GM18498 (cell line): ENCODE data around the gene ZDHHC3.
"Not testable (repeated sequence)": the region's sequence is repeated elsewhere in the genome, so short reads cannot be mapped to it uniquely, and the experiment has no call there.

Experiments used
- ATAC-seq: cut with Tn5 transposase; IDR thresholded peaks from one replicate; pipeline ENCODE4 v1.9.1; 2021; ENCODE audit warnings: mild to moderate bottlenecking, moderate library complexity; ENCODE audit not compliant: unreplicated experiment

Gene ZDHHC3

DNA sequence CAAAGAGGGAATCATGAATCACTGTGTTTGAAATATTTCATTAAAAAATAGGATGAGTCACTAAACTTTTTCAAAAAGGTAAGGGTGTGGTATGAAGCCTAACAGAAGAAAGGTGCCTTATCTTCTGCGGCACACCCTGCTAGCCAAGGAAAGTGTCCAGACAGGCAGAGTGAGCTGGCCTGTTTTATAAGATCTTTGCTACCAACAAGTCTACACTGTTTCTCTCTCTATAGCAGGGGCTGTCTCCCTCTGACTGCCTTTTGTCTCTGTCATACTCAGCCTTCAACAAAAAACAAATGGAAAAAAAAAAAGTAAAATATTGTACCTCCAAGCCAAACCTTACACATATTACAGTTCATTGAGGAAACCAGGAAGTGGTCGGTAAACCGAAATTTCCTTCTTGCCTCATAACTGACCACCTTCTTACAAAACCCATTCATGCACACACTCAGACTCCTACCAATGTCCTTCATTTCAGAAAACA is 9.1 kb downstream of the ZDHHC3 start:
- ATAC-seq: no peak

DNA sequence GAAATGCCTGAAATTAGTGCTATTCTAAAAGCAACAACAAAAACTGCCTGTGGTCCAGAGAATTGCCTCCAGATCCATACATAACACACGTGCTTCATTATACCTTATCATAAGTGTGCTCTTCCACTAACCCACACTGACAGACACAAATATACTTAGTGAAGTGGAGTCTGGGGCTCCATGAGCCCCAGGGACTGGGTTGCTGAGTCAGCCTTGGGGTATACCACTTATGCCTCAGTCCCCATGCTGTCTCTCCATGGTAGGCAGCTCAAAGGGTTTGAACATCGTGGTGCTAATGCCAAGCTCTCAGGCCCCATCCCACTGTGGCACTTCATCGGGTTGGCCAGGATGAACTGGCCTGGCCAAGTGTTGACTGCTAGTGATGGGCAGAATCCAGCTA is 10.8 kb downstream of the ZDHHC3 start:
- no peak for ATAC-seq

GRCh38 chr3:44963571-44964325 is 12.2 kb downstream of the ZDHHC3 start:
- ATAC-seq: no peak

DNA sequence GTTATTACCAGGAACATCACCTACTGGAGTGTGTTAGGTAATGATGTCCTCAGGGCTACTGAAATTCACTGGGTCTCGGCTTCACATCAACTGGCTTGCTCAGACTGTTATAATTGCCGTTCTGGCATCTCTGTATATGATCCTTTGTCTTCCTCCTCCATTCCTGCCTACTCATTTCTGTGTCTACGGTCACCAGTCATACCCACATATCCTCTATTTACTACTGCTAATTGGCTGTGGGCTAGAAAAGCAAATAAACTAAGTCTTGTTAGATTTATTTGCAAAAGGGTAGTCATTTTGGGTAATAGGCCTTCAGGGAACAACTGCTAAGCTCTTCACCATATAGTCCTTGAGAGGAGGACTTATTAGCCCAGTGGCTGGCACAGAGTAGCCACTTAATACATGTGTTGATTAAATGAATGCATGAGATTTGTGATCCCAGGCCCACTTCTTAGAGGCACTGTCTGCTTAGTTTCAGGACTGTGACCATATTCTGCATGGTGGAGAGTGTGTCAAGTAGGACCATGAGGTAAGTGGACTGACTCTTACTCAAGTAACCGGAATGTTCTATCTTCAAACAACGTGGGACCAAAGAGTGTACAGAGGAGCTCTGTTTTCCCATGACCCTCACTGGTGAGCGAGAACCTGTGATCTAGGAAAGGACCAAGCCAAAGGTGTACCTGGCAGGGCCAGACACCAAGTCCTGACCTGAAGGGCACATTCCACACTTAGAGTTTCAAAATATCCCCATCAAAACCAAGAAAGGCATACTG is 13.2 kb downstream of the ZDHHC3 start:
- ATAC-seq: no peak

GRCh38 chr3:44961888-44962287 is 14.1 kb downstream of the ZDHHC3 start:
- no peak for ATAC-seq

DNA sequence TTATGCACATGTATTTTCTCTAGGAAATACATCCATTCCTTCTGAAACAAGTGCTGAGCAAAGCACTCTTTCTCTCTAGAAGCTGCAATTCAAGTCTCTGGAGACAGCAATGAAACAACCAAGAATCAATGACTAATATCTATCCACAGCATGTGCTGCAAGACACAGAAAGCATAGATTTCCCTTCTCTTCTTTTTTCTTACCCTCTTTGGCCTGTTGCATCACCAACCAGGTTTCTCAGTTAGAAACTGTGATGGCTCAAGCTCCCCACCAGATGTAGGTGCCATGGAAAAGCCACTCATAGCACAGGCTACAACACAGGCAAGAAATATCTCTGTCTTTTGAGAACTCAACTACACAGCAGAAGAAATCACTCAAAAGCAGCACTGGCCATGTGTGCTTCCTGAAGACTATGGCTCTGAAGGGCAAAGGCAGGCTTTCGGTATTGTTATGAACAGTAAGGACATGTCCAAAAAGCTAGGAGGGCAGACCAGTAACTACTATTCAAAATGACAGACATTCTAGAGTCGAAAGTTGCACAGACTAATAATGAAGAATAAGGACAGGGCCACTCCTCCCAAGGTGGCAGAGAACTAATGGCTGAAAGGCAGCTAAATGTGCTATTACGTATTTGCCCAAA is 15.5 kb downstream of the ZDHHC3 start:
- ATAC-seq: no peak

DNA sequence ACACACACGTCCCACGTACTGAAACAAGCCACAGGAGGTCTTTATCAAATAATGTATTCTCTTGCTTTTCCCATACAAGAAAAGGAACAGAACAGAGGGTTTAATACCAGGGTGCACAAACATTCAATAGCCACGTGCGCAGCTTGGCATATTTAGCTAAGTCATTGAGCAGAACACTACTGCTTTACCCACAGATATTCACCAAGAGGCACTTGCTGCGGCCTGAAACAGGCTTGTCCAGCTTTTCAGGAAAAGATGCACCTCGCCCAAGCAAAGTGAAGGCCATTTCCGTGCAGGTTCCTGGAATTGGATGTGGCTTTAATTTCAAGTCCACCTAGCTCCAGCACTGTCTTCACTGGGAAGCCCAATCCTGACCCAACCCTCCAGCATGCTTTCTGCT is 17.6 kb downstream of the ZDHHC3 start:
- no peak for ATAC-seq

DNA sequence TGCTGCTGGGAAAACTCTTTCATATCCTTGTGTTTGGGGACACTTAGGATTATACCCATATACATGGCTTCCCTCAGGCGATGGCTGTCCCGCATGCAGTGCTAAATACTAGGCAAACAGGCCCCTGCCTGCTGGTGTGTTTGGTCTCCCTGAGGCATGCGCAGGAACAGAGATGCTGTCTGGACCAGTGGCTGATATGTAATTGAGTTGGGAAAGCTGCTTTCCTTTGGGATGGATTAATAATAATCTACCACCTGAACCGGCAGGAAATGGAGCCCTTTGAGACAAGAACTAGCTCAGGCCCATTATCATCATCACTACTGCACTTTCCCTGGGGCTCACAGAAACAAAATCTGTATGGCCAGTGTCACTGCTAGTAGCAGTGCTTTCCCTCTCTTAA is 18.0 kb downstream of the ZDHHC3 start:
- no peak for ATAC-seq

DNA sequence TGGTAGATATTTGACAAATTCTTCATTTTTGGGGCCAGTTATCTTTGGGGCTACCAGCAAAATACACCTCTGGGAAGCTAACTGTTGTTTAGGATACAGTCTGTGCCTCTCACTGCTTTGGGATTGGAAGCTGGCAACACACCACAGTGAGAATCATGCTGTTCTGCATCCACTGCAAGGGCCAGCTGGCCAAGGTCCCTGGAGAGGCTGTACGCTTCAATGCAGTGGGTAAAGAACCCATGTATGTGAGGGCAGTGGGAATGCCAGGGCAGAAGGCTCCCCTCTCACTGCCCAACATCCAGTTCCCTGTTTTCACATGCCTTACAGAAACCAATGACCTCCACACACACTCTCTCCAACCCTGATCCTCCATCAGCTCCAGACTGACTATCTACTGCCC is 20.1 kb downstream of the ZDHHC3 start:
- ATAC-seq: no peak

DNA sequence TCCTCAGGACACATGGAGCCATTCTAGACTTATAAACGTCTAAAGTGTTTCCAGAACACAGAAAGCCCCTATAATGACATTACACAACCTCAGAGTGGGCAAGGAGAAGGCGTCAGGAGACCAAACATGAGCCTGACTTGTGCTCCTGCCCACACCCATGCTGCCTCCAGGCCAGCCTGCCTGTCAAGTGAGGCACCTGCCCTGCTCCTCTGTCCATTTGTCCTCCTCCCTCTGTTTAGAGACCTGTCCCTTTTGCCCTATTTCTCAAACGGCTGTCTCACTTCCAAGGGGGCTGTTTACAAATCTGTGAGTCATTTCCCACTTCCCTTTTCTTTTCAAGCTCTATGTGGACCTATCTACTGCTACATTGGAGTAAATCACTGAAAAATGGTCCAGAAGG is 21.0 kb downstream of the ZDHHC3 start:
- peak; percentile 79 for ATAC-seq

DNA sequence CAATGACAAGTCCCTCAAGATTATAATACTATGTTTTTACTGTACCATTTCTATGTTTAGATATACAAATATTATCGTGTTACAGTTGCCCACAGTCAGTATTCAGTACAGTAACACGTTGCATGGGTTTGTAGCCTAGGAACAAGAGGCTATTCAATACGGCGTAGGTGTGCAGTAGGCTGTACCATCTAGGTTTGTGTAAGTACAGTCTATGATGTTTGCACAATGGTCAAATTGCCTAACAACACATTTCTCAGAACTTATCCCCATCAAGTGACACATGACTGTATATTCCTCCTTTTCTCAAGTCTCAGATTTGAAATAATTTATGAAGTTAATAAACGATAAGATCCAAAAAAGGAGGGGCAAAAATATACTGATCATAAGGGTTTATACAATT is 21.7 kb downstream of the ZDHHC3 start:
- ATAC-seq: no peak

DNA sequence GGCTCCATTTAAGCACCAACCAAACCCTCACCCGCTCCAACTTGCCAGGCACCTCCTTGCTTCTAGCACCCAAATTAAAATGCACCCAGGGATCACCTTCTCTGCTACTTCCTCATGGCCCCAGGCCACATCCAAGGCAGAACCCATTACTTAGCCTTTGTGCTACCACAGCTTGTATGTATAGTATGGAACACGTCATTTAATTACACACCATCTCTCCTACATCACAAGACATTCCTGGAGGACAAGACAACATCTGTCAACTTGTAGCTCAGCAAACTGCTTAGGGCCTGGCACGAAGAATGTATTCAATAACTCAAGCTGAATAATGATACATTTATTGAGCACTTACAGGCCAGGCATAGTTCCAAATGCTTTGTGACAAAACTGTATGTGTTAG is 23.3 kb downstream of the ZDHHC3 start:
- no peak for ATAC-seq

DNA sequence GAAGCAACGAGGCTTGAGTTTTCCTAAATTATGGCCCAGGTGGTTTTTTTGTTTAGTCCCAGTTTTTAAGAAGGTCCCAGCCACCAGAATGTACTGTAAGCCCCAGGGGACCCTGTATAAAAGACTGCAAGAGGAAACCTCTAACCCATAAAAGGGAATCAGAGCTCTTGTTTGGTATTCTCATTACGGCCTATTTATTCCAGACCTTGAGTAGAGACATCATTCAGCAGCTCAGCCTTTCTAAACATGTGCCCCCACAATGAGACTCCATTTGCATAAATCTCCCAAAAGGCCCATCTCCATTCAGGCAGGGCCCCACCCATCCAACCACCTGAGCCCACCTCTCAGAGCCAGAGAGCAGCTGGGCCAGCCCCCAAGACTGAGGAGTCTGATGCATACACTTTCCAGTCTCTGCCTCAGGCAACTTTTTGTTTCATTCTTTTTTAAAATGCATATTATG is 25.7 kb downstream of the ZDHHC3 start:
- no peak for ATAC-seq

DNA sequence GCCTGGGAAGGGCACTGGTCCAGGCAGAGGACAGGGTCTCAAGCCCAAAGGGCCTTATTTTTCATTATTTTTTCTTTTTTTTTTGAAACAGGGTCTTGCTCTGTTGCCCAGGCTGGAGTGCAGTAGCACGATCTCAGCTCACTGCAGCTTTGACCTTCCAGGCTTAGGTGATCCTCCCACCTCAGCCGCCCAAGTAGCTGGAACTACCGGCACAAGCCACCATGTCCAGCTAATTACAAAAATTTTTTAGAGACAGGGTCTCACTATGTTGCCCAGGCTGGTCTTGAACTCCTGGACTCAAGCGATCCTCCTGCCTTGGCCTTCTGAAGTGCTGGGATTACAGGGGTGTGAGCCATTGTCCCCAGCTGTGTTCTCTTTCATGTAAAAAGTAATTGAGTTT is 26.2 kb downstream of the ZDHHC3 start:
- ATAC-seq: not testable (repeated sequence)

DNA sequence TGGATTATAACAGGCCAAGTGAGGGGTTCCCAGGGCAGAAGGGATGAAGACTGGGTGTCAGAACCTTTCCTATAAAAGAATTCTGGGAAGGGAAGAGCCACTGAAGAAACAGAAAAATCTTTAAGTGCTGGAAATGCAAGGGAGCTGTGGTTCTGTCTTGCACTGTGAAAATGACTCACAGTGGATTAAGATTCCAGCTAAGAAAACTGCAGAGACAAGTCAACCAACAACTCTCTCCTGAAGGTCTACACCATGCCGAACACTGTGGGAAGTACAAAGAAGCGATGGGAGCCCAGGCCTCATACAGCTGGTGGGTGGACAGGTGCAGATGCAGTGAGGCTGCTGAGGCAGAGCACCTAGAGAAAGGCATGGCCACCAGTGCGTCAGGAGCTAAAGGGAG is 27.7 kb downstream of the ZDHHC3 start:
- no peak for ATAC-seq

DNA sequence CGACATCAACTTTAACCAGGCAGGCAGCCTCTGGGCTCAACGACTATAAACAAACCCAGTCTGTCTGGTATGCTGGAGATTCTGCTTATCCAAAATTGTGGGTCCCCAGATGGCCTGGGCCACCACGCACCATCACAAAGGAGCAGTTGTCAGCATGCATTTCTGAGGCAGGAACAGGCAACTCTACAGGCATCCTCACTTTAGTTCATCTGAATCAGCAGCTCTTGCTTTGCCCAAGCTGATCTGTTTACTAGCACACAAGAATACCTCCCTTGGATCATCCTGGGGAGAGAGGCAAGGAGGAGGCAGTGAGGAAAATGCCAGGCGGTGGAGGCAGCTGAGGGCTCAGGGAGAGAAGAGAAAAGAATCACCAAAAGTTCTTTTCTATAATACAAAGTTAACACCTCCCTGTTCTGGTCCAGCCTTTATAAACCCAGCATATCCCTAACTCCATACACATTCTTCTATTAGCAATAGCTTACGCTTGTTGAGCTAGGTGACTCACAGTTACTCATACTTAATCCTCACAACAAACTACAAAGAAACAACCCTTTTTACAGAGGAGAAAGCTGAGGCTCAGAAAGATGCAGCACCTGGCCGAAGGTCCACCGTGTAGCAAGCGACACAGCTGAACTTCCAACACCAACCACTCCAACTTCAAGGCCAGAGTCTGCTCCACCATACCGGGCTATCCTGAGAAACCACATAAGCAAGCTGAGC is 33.6 kb downstream of the ZDHHC3 start:
- no peak for ATAC-seq

DNA sequence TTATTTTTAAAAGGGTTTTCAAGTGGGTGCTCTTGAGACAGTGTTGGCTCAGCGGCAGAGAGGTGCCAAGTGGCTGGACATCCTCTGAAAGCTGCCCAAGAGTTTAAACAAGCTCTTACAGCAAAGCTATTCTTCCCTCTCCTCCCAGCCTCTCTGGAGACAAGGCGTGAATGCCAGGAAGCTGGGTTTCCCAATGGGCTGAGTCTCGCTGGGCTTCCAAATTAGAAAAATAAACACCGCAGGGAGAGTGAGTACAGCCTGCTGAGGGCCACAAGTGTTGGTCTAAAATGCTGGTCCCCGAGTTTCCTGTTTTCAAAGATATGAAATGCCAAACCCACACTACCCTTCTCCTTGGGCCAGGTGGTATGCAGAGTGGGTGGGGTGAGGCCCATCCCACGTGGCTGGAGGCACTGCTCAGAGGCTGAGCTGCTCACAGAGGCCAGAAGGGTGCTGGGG is 36.4 kb downstream of the ZDHHC3 start:
- no peak for ATAC-seq

DNA sequence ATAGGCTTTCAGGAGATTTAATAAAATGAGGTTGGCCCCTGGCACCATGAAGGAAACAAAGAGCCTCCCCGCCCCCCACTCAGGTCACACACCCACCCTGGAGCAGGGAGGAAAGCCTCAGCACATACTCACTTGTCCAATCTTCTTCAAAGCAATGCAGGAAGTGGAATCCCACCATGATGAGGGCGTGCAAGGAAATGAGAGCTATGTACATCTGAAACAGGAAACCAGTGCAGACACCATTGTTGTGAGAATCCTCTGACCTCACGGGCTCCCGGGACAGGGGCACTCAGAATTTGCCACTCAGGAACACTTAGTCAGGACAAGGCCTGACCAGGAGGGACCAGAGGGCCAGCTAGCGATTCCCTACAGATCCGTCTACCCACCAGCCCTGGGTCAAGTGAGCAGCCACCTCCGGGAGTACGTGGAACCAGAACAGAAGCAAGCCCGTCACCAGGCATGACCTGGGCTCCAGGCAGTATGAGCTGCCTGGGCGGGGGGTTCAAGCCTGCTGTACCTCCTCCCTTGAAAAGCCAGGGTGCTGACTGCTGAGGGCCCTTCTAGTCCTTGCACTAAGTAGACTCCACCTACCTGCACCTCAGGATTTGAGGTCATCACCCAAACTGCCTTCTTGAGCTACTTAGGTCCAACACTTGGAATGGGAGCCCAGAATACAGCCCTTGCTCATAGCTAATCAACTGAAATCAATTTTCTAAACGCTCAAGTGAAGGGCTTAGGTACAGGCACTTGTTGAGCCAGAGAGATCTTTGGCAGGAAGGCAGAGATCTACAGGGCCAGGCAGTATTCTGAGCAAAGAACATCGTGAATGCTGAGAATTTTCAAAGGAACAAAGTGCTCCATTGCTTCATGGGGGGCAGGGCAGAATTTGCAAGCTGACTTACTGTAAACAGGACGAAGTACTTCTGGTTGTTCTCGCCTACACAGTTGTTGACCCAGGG is 42.7 kb downstream of the ZDHHC3 start:
- ATAC-seq: no peak

DNA sequence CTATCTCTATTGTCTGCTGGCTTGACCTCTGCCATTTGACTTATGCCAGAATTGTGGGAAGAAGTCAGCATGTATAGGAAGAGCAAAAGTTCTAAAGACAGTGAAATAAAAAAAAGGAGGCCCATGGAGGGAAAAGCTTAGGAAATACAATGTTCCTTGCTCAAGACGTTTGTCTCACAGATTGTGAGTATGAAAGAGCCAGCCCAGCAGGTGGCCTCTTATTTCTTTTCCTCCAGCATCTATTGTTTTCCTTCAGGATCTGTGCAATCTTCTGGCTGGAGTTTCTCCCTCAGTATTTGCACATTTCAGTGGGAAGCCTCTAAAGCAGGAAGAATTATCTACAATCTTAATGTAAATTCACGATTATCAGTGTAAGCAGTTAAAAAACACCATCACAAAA is 43.7 kb downstream of the ZDHHC3 start:
- no peak for ATAC-seq

DNA sequence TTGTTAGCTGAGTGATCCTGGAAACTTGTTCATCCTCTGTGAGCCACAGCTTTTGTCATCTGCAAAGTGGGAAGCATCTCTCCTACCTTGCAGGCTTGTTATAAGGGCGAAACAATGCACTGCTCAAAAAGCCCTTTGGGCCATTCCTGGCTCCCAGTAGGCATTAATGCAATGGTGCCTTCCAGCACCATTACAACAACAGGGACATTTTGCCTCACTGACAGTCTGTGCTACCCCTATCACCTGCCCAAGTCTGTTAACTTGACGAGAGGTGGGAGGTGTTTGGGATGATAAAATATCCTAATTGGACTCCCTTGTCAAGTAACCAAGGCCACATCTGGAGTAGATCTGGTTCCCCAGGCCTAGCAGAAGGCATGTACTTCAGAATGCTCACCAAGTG is 44.2 kb downstream of the ZDHHC3 start:
- no peak for ATAC-seq
